NCI-H1694 (cell line): ENCODE measurements around the gene POU6F2.

Experiments used
- DNase-seq: peaks from one replicate; lab custom pipeline; 2025; lab: John Stamatoyannopoulos, UW

The POU6F2 gene

GRCh38 chr7:39405581-39405980, 427.9 kb downstream of the POU6F2 start:
- no peak for DNase-seq

DNA sequence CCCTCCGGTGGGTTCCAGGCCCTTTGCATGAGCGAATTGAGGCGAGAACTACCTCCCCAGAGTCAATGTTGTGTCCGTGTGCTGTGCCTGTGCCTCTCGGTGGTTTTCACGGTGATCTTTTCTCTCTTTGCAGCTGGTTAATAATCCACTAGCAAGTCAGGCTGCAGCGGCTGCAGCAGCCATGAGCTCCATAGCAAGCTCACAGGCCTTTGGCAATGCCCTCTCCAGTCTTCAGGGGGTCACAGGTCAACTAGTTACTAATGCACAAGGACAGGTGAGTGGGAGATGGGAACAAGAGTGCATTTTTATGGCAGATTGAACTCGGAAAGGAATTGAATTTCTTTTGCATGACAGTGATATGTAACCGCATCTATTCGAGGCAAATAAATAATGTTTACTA, 428.8 kb downstream of the POU6F2 start:
- no peak for DNase-seq

GRCh38 chr7:39407137-39407536, 429.4 kb downstream of the POU6F2 start:
- DNase-seq, result no peak

DNA sequence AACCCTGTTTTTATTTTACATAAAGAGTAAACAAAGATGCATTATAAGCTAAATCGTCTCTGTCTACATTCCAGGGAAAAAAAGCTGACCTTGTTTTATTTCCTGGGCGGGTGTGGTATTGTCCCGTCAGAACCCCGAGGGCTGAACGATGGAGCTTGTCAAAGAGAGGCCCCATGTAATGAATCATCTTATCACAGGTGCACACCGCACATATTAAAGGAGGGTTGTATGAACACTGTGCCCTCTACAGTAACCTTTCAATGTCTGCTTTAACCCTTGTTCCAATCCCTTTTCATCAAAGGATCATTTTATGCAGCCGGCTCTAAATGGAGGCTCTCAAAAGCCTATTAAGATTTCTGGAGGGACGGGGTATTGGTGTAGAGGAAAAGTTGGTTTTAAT, 430.0 kb downstream of the POU6F2 start:
- DNase-seq, result no peak

DNA sequence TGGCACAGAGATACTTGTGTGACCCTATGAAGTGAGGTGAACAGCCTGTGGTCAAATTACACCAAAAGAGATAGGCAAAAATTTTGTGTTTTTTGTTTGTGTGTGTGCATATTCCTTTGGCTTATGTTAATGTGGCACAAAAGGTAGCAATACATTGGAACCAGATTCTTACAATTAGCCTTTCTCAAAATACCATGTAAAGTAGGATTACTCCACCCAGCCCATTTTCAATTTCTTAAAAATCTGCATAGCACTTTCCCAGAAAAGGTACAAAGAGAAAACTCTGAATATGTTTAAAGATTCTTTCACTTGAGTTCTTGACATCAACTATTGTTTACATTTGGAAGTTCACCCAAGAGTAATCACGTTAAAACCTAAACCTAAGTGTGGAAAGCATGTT, 431.2 kb downstream of the POU6F2 start:
- no peak for DNase-seq

DNA sequence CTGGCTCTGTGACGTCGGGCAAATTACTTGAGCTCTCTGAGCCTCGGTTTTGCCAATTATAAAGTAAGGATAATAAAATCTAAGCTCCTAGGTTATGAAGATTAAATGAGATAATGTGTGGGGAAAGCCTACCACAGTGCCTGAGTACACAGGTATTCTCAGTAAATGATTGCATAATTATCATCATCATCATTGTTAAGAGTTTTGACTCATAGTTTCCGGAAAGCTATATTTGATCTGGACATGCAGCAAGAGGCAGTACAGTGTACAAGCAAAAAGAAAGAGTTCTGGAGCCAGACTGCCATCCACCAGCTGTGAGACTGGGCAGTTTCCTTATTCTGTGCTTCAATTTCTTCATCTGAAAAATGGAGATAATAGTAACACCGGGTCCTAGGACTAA, 432.9 kb downstream of the POU6F2 start:
- DNase-seq, result no peak

DNA sequence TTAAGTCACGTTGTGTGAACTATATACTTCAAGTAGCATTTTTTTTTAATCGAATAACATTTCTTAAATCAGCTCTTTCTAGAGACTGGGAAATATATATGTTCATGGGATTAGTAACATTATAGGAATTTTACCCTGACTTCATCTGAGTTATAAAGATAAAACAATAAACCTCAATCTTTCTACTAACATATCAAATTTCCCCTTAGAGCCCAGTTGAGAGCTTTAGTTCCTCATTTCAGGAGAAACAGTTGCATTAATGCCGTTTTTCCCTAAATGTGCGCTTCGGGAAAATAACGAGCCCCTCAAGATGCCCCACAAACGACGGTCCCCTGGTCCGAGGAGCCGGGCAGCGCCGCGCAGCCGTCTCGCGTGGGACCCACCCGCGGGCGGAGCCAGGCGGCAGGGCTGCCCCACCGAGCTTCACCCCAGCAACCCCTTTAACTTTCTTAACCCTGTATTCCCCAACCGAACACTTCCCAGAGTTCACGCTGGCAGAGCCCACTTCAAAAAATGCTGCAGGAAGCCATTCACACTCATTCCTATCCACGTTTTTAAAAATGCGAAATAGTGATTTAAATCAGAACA, 436.0 kb downstream of the POU6F2 start:
- no peak for DNase-seq

GRCh38 chr7:39414224-39415035, 436.7 kb downstream of the POU6F2 start:
- DNase-seq, result no peak

DNA sequence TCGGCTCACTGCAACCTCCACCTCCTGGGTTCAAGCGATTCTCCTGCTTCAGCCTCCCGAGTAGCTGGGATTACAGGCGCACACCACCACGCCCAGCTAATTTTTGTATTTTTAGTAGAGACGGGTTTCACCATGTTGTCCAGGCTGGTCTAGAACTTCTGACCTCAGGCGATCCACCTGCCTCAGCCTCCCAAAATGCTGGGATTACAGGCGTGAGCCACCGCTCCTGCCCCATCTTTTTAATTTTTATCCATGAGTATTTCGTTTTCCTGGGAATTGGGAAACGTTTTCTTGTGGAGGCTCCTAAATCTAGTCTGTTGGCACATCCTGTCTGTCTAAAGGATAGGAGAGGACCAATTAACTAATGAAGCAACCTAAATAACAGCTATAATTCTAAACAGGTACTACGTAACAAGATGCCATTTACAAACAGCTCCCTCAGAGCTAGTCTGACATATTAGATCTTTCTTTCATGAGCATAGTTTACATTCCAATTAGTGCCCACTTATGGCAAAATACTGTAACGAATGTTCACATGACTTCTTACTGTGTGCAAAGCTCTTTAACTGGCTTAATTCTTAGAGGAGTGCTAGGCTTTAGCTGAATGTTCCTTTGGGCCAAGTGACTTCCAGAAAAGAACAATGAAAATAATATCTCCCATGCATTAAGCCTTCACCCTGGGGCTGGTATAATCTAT, 437.5 kb downstream of the POU6F2 start:
- no peak for DNase-seq

- no peak for DNase-seq
Measured at GRCh38 chr7:39416866-39417265, 439.2 kb downstream of the POU6F2 start.

GRCh38 chr7:39417642-39418041, 439.9 kb downstream of the POU6F2 start:
- DNase-seq, result no peak

GRCh38 chr7:39421251-39421650, 443.5 kb downstream of the POU6F2 start:
- DNase-seq, result no peak

DNA sequence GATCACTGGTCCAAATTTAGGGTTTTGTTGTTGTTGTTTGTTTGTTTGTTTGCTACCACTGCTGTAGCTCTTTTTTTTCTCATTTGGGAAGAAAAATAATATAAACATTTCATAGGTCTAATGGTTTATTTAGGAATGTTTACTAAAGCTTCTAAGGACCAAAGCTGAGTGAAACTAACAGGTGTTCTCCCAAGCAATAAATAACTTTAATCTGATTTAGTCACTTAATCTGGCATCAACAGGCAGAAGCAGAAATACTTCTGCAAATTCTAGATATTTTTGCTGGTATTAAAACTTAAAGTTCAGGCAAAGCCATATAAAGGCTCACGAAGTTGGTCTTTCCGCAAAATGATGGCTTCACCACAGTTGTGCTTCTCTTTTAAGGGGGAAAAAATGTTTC, 444.0 kb downstream of the POU6F2 start:
- no peak for DNase-seq

DNA sequence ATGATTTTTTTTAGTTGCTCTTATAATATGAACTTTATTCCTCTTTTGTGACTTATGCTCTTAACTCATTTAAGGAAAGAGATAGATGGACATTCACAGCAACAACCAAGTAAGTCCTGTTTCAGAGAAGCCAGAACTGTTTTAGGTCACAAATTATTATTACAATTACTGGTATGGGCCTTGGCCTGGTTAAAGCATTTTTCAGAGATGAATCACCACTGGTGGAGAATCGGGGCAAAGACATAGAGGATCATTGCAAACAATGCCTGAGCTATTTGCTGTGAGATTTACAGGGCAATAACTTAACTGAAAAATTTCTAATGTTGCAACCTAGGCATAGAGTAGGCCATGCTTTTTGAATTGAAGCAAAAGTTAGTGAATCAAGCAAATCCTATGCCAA, 450.5 kb downstream of the POU6F2 start:
- DNase-seq, result no peak

DNA sequence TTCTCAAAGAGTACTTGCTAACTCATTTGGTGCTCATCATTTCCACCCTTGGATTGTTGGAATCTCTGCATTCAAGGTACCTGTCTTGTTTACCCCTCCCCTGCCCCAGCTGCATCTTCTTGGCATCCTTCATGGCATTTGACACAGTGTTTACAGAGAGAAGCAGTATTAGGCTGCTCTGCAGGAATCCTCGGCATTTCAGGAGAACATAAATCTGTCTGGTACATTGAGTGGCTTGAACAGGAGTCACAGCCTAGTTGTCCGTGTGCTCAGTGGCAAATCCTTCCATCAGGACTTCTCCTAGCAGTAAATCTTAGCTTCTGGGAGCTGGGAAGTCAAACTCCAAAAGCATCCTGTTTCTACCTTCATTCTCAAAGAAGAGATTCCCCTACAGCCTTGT, 451.7 kb downstream of the POU6F2 start:
- no peak for DNase-seq

- DNase-seq, result no peak
Measured at GRCh38 chr7:39430441-39430840, 452.7 kb downstream of the POU6F2 start.

- no peak for DNase-seq
Measured at GRCh38 chr7:39430909-39431641, 453.4 kb downstream of the POU6F2 start.

- DNase-seq, result no peak
Measured at GRCh38 chr7:39432368-39432767, 454.7 kb downstream of the POU6F2 start.

- no peak for DNase-seq
Measured at GRCh38 chr7:39432807-39433416, 455.2 kb downstream of the POU6F2 start.

- no peak for DNase-seq
Measured at GRCh38 chr7:39433550-39433949, 455.8 kb downstream of the POU6F2 start.

- no peak for DNase-seq
Measured at GRCh38 chr7:39434012-39434411, 456.3 kb downstream of the POU6F2 start.

- DNase-seq, result no peak
Measured at GRCh38 chr7:39446546-39446945, 468.8 kb downstream of the POU6F2 start.
